AG08395 (cell line): Measurements from ENCODE around the gene CBX4.
"Not testable (repeated sequence)": the region's sequence is repeated elsewhere in the genome, so short reads cannot be mapped to it uniquely, and the experiment has no call there.

ENCODE experiments used
- DNase-seq: peaks from one replicate; pipeline ENCODE4 v3.0.0; 2012; ENCODE audit warnings: mixed read lengths, low spot score

Gene CBX4

GRCh38 chr17:79859676-79860615, 20.7 kb upstream of the CBX4 start:
- no peak for DNase-seq

- DNase-seq: no peak
Measured at GRCh38 chr17:79857095-79857494, 17.9 kb upstream of the CBX4 start.

- DNase-seq: no peak
Measured at GRCh38 chr17:79855331-79856124, 16.3 kb upstream of the CBX4 start.

GRCh38 chr17:79854080-79855060, 15.1 kb upstream of the CBX4 start:
- no peak for DNase-seq

GRCh38 chr17:79853168-79853567, 13.9 kb upstream of the CBX4 start:
- DNase-seq: not testable (repeated sequence)

GRCh38 chr17:79852748-79853147, 13.5 kb upstream of the CBX4 start:
- DNase-seq: no peak

GRCh38 chr17:79851461-79851817, 12.2 kb upstream of the CBX4 start:
- no peak for DNase-seq

GRCh38 chr17:79850571-79851460, 11.6 kb upstream of the CBX4 start:
- peak; percentile 89 for DNase-seq

- no peak for DNase-seq
Measured at GRCh38 chr17:79849953-79850352, 10.7 kb upstream of the CBX4 start.

- DNase-seq: no peak
Measured at GRCh38 chr17:79848370-79848766, 9.1 kb upstream of the CBX4 start.

- DNase-seq: no peak
Measured at GRCh38 chr17:79847698-79848369, 8.6 kb upstream of the CBX4 start.

GRCh38 chr17:79845601-79845949, 6.3 kb upstream of the CBX4 start:
- DNase-seq: no peak

- DNase-seq: peak; percentile 65
Measured at GRCh38 chr17:79844869-79845600, 5.8 kb upstream of the CBX4 start.

- peak; percentile 72 for DNase-seq
Measured at GRCh38 chr17:79843816-79844800, 4.9 kb upstream of the CBX4 start.

GRCh38 chr17:79843474-79843815, 4.2 kb upstream of the CBX4 start:
- no peak for DNase-seq

GRCh38 chr17:79842656-79843473, 3.6 kb upstream of the CBX4 start:
- no peak for DNase-seq

- no peak for DNase-seq
Measured at GRCh38 chr17:79842136-79842655, 3.0 kb upstream of the CBX4 start.
